ENCODE data around the gene ANKRD24.

The ANKRD24 gene

GRCh38 chr19:4246767-4247593, 64.5 kb downstream of the ANKRD24 start, which contains the start of gene YJU2 (continued):
- 0 out of 2 replicates have a peak, but pooled peaks have one; percentile 12 for TF ChIP-seq ZNF37A (tag by site-specific recombination; IDR thresholded peaks at IDR 0.05)
- peak; percentile 92 for TF ChIP-seq SP2 (tag by site-specific recombination; IDR thresholded peaks at IDR 0.05)
- no peak for TF ChIP-seq ZNF423 (tag by site-specific recombination; IDR thresholded peaks at IDR 0.05)
- no peak for TF ChIP-seq BCL6B (tag by site-specific recombination; IDR thresholded peaks at IDR 0.05)
- TF ChIP-seq ZNF449 (tag by site-specific recombination; IDR thresholded peaks at IDR 0.05), result peak; percentile 35; the same call in 1 of the 2 replicates
- TF ChIP-seq ZNF645 (tag by site-specific recombination; IDR thresholded peaks at IDR 0.05), result no peak
- peak; percentile 91 for TF ChIP-seq YY1 (tag by site-specific recombination; IDR thresholded peaks at IDR 0.05)
- TF ChIP-seq INSM2 (tag by site-specific recombination; IDR thresholded peaks at IDR 0.05), result peak; percentile 86
- TF ChIP-seq ZNF292 (tag by site-specific recombination; IDR thresholded peaks at IDR 0.05; ENCODE audit: borderline replicate concordance, low read depth), result no peak
- TF ChIP-seq BCL11A (tag by site-specific recombination; IDR thresholded peaks at IDR 0.05; ENCODE audit: low read depth), result no peak
- peak; percentile 86 for TF ChIP-seq PATZ1 (tag by site-specific recombination; IDR thresholded peaks at IDR 0.05)
- no peak for TF ChIP-seq ZNF596 (tag by site-specific recombination; IDR thresholded peaks at IDR 0.05)
- TF ChIP-seq ZNF558 (tag by site-specific recombination; IDR thresholded peaks at IDR 0.05), result peak; percentile 78; the same call in 1 of the 2 replicates
- TF ChIP-seq KLF9 (tag by site-specific recombination; IDR thresholded peaks at IDR 0.05; ENCODE audit: low read depth), result peak; percentile 64; the same call in 1 of the 2 replicates
- TF ChIP-seq ZNF148 (tag by site-specific recombination; IDR thresholded peaks at IDR 0.05; ENCODE audit: borderline replicate concordance), result peak; percentile 83; the same call in 1 of the 2 replicates
- peak; percentile 89; the same call in 1 of the 2 replicates for TF ChIP-seq ZNF580 (tag by site-specific recombination; IDR thresholded peaks at IDR 0.05)
- TF ChIP-seq ZNF391 (tag by site-specific recombination; IDR thresholded peaks at IDR 0.05; ENCODE audit: borderline replicate concordance, low read depth), result peak; percentile 96
- no peak for TF ChIP-seq ZNF747 (tag by site-specific recombination; IDR thresholded peaks at IDR 0.05)
- TF ChIP-seq SALL2 (tag by site-specific recombination; IDR thresholded peaks at IDR 0.05; ENCODE audit: borderline replicate concordance), result no peak
- TF ChIP-seq ZNF214 (tag by site-specific recombination; IDR thresholded peaks at IDR 0.05; ENCODE audit: borderline replicate concordance), result no peak
- no peak for TF ChIP-seq ZNF785 (tag by site-specific recombination; IDR thresholded peaks at IDR 0.05)
- peak; percentile 57 for TF ChIP-seq ZNF529 (tag by site-specific recombination; IDR thresholded peaks at IDR 0.05; ENCODE audit: insufficient replicate concordance)
- TF ChIP-seq ZNF585B (tag by site-specific recombination; IDR thresholded peaks at IDR 0.05), result no peak
- TF ChIP-seq TRIM28 (IDR thresholded peaks at IDR 0.05; ENCODE audit: borderline replicate concordance, low read length), result peak; percentile 75; the same call in 1 of the 2 replicates
- TF ChIP-seq PRDM4 (tag by site-specific recombination; IDR thresholded peaks at IDR 0.05), result no peak
